T-helper 1 cell treated with Interleukin-12 subunit alpha and Interleukin-12 subunit beta and Interleukin-4 antibody, amounts not matched to agents 30 μg/mL and 1 μg/mL, for 36 hours (primary cell): ENCODE results near the gene PCDHGB3.

Experiments
- H3K27ac Mint-ChIP-seq: one replicate; pipeline ENCODE4 v1.8.0; 2021; ENCODE audit warnings: mild to moderate bottlenecking, mixed read lengths
- H3K27me3 Mint-ChIP-seq: one replicate; pipeline ENCODE4 v1.8.0; 2021; ENCODE audit warnings: low read depth, mixed read lengths
- H3K36me3 Mint-ChIP-seq: one replicate; pipeline ENCODE4 v1.8.0; 2021; ENCODE audit warnings: low read depth, mixed read lengths
- H3K4me1 Mint-ChIP-seq: one replicate; pipeline ENCODE4 v1.8.0; 2021; ENCODE audit warnings: low read depth, mixed read lengths
- H3K4me3 Mint-ChIP-seq: one replicate; pipeline ENCODE4 v1.8.0; 2021; ENCODE audit warnings: mild to moderate bottlenecking, moderate library complexity, mixed read lengths
- H3K9me3 Mint-ChIP-seq: one replicate; pipeline ENCODE4 v1.8.0; 2021; ENCODE audit warnings: mixed read lengths

The PCDHGB3 gene

DNA sequence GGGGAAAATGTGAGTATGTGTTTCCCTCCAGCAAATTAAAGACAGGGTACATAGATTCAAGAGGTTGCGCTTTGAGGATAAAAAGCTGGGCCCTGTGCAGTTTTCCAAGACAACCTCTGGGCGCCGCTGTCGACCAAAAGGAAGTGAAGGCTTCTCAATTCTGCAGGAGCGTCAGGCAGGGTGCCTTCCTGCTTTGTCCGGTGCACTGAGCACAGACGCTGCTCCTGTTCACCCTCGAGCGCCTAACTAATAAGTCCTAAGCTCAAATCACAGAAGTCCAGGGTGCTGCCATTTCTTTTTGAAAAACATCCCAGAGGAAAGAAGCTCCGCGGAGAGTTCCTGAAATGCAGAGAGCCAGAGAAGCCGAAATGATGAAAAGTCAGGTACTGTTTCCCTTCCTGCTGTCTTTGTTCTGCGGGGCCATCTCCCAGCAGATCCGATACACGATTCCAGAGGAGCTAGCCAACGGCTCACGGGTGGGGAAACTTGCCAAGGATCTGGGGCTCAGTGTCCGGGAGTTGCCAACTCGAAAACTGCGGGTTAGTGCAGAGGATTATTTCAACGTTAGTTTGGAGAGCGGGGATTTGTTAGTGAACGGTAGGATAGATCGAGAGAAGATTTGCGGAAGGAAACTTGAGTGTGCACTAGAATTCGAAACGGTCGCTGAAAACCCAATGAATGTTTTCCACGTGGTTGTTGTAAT, 20.0 kb upstream of the PCDHGB3 start, which contains the start of gene PCDHGB1:
Gene PCDHGB1, plus strand, starts transcription at position 183 of the 703 bp plus-strand sequence. Its CDS starts 162 bp downstream, at position 345.
- peak within 1 kb of the TSS; percentile 9 for H3K27ac Mint-ChIP-seq
- H3K4me3 Mint-ChIP-seq = peak within 1 kb of the TSS; percentile 65
- peaks cover 9% of the 10 kb centered on the region for H3K36me3 Mint-ChIP-seq
- peaks cover 2% of the 10 kb centered on the region for H3K4me1 Mint-ChIP-seq
- H3K27me3 Mint-ChIP-seq = peaks cover 20% of the 10 kb centered on the region
- peaks cover 22% of the 10 kb centered on the region for H3K9me3 Mint-ChIP-seq

- Mint-ChIP-seq H3K4me3 (no peak overlapping the region), H3K9me3 (peaks cover 29% of the 10 kb centered on the region), H3K4me1 (peaks cover 2% of the 10 kb centered on the region), H3K36me3 (peaks cover 9% of the 10 kb centered on the region), H3K27me3 (peaks cover 29% of the 10 kb centered on the region), H3K27ac (no peak overlapping the region)
Observed at GRCh38 chr5:141351591-141351990, 18.5 kb upstream of the PCDHGB3 start.

DNA sequence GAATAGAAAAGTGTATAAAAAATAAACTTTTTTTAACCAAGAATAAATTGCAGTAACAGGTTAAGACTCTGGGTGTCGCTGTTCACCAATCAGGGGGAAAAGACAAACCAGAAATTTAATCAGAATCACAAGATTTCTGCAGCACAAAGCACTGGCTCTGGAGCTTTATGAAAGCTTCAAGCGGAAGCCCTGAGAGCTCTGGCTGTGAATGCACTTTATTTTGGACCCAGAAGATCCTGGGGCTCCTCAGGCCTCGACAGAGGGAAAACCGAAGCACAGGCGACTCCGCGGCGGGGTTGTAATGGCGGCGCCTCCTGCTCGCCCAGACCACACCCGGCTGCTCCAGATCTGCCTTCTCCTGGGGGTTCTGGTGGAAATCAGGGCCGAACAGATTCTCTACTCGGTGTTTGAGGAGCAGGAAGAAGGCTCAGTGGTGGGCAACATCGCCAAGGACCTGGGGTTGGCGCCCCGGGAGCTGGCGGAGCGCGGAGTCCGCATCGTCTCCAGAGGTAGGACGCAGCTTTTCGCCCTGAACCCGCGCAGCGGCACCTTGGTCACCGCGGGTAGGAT, 15.1 kb upstream of the PCDHGB3 start, which contains the start of gene PCDHGA4:
Gene PCDHGA4, plus strand, starts transcription at position 122 of the 570 bp plus-strand sequence. Its CDS starts 87 bp downstream, at position 209.
- no peak within 1 kb of the TSS for H3K27ac Mint-ChIP-seq
- peaks cover 8% of the 10 kb centered on the region for H3K36me3 Mint-ChIP-seq
- H3K4me1 Mint-ChIP-seq = peaks cover 4% of the 10 kb centered on the region
- peaks cover 26% of the 10 kb centered on the region for H3K27me3 Mint-ChIP-seq
- no peak within 1 kb of the TSS for H3K4me3 Mint-ChIP-seq
- peaks cover 26% of the 10 kb centered on the region for H3K9me3 Mint-ChIP-seq

GRCh38 chr5:141355641-141356040, 14.4 kb upstream of the PCDHGB3 start:
- Mint-ChIP-seq H3K27me3 (peaks cover 24% of the 10 kb centered on the region), H3K36me3 (peaks cover 5% of the 10 kb centered on the region), H3K9me3 (peaks cover 28% of the 10 kb centered on the region), H3K4me1 (peaks cover 2% of the 10 kb centered on the region), H3K4me3 (no peak overlapping the region), H3K27ac (no peak overlapping the region)

- Mint-ChIP-seq H3K27me3 (peaks cover 27% of the 10 kb centered on the region), H3K27ac (no peak overlapping the region), H3K4me1 (peaks cover 2% of the 10 kb centered on the region), H3K36me3 (peaks cover 5% of the 10 kb centered on the region), H3K4me3 (no peak overlapping the region), H3K9me3 (peaks cover 33% of the 10 kb centered on the region)
Observed at GRCh38 chr5:141356133-141356532, 13.9 kb upstream of the PCDHGB3 start.

DNA sequence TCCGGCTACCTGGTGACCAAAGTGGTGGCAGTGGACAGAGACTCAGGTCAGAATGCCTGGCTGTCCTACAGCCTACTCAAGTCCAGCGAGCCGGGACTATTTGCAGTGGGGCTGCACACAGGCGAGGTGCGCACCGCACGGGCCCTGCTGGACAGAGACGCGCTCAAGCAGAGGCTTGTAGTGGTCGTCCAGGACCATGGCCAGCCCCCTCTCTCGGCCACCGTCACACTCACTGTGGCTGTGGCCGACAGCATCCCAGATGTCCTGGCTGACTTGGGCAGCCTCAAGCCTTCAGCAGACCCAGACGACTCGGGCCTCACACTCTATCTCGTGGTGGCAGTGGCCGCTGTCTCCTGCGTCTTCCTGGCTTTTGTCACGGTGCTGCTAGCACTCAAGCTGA, 13.1 kb upstream of the PCDHGB3 start:
- peaks cover 26% of the 10 kb centered on the region for H3K27me3 Mint-ChIP-seq

DNA sequence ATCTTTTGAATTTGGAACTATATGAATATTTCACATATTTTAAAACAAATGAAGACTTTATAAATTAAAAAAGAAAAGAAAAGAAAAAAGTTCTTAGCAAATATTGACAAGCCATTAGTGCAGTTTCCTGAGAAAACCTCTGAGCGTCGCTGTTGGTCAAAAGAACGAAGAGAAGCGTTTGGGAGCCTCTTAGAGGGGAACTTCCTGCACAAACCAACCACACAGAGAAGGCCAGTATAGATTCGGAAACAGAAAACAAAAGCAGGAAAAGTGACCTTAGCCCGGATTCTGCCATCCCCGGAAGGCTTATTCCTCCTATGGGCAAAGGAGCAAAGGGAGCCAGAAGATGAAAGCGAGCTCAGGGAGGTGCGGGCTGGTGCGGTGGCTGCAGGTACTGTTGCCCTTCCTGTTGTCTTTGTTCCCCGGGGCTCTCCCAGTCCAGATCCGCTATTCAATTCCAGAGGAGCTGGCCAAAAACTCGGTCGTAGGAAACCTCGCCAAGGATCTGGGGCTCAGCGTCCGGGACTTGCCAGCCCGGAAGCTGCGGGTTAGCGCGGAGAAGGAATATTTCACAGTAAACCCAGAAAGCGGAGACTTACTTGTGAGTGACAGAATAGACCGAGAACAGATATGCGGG, 10.1 kb upstream of the PCDHGB3 start, which contains the start of gene PCDHGB2:
Gene PCDHGB2, plus strand, starts transcription at position 205 of the 637 bp plus-strand sequence. Its CDS starts 142 bp downstream, at position 347.
- peaks cover 42% of the 10 kb centered on the region for H3K9me3 Mint-ChIP-seq
- peak within 1 kb of the TSS; percentile 50 for H3K27ac Mint-ChIP-seq
- H3K4me3 Mint-ChIP-seq = peak within 1 kb of the TSS; percentile 83
- H3K36me3 Mint-ChIP-seq = peaks cover 8% of the 10 kb centered on the region
- H3K27me3 Mint-ChIP-seq = peaks cover 42% of the 10 kb centered on the region
- peaks cover 4% of the 10 kb centered on the region for H3K4me1 Mint-ChIP-seq

More for the DNA sequence above, 13.1 kb upstream of the PCDHGB3 start:
- H3K27ac Mint-ChIP-seq = no peak overlapping the region
- peaks cover 2% of the 10 kb centered on the region for H3K4me1 Mint-ChIP-seq
- H3K4me3 Mint-ChIP-seq = no peak overlapping the region
- peaks cover 5% of the 10 kb centered on the region for H3K36me3 Mint-ChIP-seq
- H3K9me3 Mint-ChIP-seq = peaks cover 36% of the 10 kb centered on the region

DNA sequence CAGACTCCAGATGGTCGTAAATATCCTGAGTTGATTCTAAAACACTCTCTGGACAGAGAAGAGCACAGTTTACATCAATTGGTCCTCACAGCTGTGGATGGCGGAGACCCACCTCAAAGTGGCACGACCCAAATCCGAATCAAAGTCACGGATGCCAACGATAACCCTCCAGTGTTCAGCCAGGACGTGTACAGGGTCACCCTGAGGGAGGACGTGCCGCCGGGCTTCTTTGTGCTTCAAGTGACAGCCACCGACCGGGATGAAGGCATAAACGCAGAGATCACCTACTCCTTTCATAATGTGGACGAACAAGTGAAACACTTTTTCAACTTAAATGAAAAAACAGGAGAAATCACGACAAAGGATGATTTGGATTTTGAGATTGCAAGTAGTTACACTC, 9.4 kb upstream of the PCDHGB3 start:
- Mint-ChIP-seq H3K36me3 (peaks cover 8% of the 10 kb centered on the region), H3K9me3 (peaks cover 44% of the 10 kb centered on the region), H3K4me1 (peaks cover 4% of the 10 kb centered on the region), H3K27me3 (peaks cover 48% of the 10 kb centered on the region), H3K27ac (no peak overlapping the region), H3K4me3 (peak overlapping the region; percentile 14)

DNA sequence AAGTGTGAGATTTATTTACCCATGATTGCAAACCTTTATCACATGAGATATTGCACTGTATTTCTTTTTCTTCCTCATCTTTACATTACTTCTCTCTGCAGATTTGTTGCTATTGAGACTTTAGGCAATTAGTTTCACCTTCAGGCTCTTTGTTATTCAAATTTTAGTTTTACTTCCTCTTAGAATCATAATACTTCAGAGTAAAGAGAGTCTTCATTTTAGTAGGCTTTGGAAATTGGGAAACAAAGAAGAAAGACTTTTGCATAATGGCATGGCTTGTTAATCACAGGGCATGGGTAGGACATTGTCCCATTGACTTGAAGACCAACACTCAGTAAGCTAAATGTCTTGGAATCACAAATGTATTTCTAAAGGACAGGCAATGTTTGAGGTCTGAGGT, 7.3 kb upstream of the PCDHGB3 start:
- H3K27me3 Mint-ChIP-seq = peaks cover 46% of the 10 kb centered on the region
- H3K4me1 Mint-ChIP-seq = peaks cover 4% of the 10 kb centered on the region
- H3K27ac Mint-ChIP-seq = no peak overlapping the region
- peaks cover 8% of the 10 kb centered on the region for H3K36me3 Mint-ChIP-seq
- H3K9me3 Mint-ChIP-seq = peaks cover 40% of the 10 kb centered on the region
- H3K4me3 Mint-ChIP-seq = no peak overlapping the region

GRCh38 chr5:141363952-141364660, 5.9 kb upstream of the PCDHGB3 start, which contains the start of gene PCDHGA5:
Gene PCDHGA5 (plus strand): TSS chr5:141364162. CDS start chr5:141364331, 169 bp downstream.
- Mint-ChIP-seq H3K27ac (no peak within 1 kb of the TSS), H3K9me3 (peaks cover 40% of the 10 kb centered on the region), H3K27me3 (peaks cover 46% of the 10 kb centered on the region), H3K4me1 (peaks cover 4% of the 10 kb centered on the region), H3K36me3 (peaks cover 8% of the 10 kb centered on the region), H3K4me3 (no peak within 1 kb of the TSS)

- H3K27me3 Mint-ChIP-seq = peaks cover 40% of the 10 kb centered on the region
- H3K9me3 Mint-ChIP-seq = peaks cover 31% of the 10 kb centered on the region
- H3K4me1 Mint-ChIP-seq = peaks cover 4% of the 10 kb centered on the region
- peaks cover 6% of the 10 kb centered on the region for H3K36me3 Mint-ChIP-seq
- H3K27ac Mint-ChIP-seq = no peak overlapping the region
- H3K4me3 Mint-ChIP-seq = no peak overlapping the region
Observed at GRCh38 chr5:141366016-141366896, 3.8 kb upstream of the PCDHGB3 start.

GRCh38 chr5:141371572-141372475, 1.8 kb downstream of the PCDHGB3 start:
- Mint-ChIP-seq H3K4me3 (no peak overlapping the region), H3K27me3 (peaks cover 16% of the 10 kb centered on the region), H3K9me3 (peaks cover 36% of the 10 kb centered on the region)

More at GRCh38 chr5:141371572-141372475, 1.8 kb downstream of the PCDHGB3 start:
- Mint-ChIP-seq H3K27ac (no peak overlapping the region), H3K36me3 (peaks cover 2% of the 10 kb centered on the region), H3K4me1 (peaks cover 2% of the 10 kb centered on the region)
